SH-SY5Y (cell line): Measurements from ENCODE around the gene POLD2.

Experiments used
- GATA2 ChIP-seq: IDR thresholded peaks from 2 replicates; pipeline ENCODE4 v1.6.1; 2011; ENCODE audit warnings: mild to moderate bottlenecking, low read depth, low read length
- GATA3 ChIP-seq: IDR thresholded peaks from 2 replicates; pipeline ENCODE4 v1.6.1; 2011; ENCODE audit warnings: low read depth, mild to moderate bottlenecking, low read length, moderate library complexity

Gene POLD2

GRCh38 chr7:44123190-44124003 lies at the start of gene POLD2:
TSS of gene POLD2 (minus strand) at chr7:44123548. CDS start at chr7:44122053, 1,495 bp downstream.
- TF ChIP-seq GATA2 (0 out of 2 replicates have a peak, but pooled peaks have one; percentile 6), GATA3 (no peak)

DNA sequence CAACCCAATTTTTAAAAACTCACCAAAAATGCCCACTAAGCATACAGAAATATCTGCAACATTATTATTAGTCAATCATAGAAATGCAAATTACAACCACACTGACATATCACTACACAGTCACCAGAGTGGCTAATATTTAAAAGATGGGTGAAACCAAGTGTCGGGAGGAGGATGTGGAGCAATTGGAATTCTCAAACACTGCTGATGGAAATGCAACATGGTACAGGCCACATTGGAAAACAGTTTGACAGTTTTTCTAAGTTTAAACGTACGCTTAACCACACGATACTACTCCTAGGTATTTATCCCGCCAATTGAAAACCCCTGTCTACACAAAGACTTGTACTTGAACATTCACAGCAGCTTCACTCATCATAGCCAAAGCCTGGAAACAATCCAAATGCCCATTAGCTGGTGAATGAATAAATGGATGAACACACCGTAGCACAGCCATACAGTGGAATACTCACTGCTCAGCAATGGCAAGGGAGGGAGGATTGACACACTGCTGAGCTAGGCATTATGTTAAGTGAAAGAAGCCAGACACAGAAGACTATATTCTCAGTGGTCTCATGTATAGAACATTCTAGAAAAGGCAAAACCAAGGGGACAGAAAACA lies 49.6 kb upstream of the POLD2 start:
- no peak for TF ChIP-seq GATA3
- TF ChIP-seq GATA2, result no peak

DNA sequence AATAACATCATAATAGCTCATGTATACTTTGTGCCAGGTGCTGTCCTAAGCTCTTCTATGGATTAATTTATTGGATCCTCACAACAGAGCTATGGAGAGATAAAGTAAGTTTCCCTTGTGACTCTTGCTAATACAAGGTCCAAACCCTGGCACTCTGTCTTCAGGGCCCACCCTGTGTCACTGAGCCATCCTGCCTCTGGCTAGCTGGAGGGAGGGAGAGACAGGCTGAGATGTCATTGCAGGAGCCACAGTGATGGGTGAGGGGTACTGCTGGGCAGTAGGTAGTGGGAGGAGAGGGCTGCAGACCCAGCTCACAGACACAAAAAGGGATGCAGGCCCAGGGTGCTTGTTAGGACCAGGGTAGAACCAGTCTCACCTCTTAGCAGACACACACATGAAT lies 49.0 kb upstream of the POLD2 start:
- TF ChIP-seq GATA2, result no peak
- no peak for TF ChIP-seq GATA3

GRCh38 chr7:44167920-44168319 lies 44.6 kb upstream of the POLD2 start:
- TF ChIP-seq GATA3, result no peak

- no peak for TF ChIP-seq GATA2
- TF ChIP-seq GATA3, result no peak
These were observed 40.2 kb upstream of the POLD2 start for GRCh38 chr7:44163591-44163990.

DNA sequence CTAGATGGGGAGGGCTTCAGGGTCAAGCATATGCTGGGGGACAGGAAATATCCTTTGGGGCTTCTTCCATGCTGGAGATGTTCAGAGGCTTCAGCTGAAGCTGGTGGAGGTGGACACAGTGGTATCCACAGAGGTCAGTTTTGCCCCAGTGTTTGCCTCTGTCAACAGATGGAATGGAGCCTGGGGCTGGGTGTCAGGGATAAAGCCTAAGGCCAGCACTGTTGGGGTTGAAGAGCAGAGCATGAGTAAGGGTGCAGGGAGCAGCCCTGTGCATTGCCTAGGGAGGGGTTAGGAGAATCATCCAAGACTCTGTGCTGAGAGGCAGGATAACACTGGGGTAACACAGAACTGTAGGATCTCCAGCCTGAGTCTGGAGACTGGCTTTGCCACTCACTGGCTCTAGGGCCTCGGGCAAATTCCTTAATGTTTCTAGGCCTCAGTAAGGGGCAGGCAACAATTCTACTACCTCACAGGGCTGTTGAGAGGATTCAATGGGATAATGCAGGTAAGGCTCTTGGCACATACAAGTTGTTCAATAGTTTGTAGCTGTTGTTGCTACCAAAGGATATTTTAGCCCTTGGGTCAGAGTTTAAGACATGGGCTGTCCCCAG lies 39.5 kb upstream of the POLD2 start:
- TF ChIP-seq GATA2 (no peak), GATA3 (no peak)

GRCh38 chr7:44162179-44162578 lies 38.8 kb upstream of the POLD2 start:
- TF ChIP-seq GATA2 (no peak), GATA3 (no peak)

- TF ChIP-seq GATA3 (no peak), GATA2 (no peak)
These were observed 38.0 kb upstream of the POLD2 start for GRCh38 chr7:44161371-44161770.

- TF ChIP-seq GATA2, result no peak
- no peak for TF ChIP-seq GATA3
These were observed 36.7 kb upstream of the POLD2 start for GRCh38 chr7:44159824-44160630.

DNA sequence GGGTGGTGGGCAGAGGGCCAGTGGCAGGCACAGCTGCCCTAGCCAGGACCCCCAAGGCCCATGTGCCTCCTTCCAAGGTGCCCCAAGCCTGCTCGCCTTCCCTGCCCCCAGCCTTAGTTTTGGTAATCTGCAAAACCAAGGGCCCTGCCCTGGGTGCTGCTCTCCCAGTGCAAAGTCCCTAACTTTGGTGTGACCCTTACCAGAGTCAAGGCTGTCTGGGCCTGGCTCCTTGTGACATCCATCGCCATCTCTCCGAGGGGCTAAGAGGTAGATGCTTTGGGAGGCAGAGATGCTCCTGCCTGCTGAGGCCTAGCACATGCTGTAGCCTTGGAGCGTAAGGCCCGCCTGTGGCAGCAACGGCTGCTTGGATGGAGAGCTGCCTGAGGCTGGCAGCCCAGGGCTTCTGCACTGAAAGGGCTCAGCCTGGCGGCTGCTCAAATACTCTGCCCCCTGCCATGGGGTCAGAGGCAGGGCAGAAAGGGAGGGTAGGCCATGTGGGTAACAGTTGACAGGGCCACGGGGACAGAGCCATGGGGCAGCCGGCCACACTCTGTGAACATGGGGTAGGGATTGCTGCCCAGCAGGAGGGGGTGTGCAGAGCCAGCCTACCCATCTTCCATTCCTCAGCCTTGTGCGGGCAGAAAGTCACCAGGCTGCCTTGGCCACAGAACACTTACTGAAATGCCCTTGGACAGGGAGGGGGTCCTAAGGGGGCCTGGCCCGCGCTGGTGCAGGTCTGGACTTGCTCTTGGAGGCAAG lies 35.7 kb upstream of the POLD2 start:
- TF ChIP-seq GATA2, result no peak
- TF ChIP-seq GATA3, result no peak

DNA sequence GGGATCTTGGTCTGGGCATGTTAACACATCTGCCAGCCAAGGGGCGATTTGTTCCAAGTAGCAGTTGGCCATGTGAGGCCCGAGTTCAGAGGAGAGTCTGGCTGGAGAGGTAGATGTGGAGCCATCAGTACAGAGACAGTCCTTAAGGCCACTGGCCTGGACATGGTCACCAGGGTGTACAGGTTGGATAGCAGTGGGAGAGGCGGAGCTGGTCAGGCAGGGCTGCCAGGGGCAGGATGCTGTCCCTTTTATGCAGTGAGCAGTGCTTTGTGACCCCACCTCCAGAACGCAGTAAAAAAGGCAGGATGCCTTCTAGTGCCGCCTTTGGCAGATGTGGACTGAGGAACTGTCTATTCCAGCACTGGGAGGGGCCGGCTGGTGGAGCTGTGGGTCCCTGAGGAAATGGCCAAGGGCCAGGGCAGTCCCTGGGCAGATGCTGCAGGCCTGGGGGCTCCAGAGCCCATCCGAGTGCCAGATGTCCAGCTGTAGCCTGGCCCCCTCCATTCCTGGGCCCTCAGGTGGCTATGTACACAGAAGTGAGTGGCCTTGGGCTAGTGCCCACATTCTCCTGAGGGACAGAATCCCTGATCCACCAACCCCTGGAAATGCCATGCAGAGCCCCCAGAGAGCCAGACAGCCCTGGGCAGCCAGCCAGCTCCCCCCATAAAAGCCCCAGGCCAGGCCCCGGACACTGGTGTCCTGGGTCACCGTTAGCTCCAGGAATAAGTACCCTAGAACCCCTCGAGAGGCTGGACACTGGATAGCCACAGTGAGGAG lies 34.9 kb upstream of the POLD2 start:
- TF ChIP-seq GATA3, result no peak
- no peak for TF ChIP-seq GATA2

DNA sequence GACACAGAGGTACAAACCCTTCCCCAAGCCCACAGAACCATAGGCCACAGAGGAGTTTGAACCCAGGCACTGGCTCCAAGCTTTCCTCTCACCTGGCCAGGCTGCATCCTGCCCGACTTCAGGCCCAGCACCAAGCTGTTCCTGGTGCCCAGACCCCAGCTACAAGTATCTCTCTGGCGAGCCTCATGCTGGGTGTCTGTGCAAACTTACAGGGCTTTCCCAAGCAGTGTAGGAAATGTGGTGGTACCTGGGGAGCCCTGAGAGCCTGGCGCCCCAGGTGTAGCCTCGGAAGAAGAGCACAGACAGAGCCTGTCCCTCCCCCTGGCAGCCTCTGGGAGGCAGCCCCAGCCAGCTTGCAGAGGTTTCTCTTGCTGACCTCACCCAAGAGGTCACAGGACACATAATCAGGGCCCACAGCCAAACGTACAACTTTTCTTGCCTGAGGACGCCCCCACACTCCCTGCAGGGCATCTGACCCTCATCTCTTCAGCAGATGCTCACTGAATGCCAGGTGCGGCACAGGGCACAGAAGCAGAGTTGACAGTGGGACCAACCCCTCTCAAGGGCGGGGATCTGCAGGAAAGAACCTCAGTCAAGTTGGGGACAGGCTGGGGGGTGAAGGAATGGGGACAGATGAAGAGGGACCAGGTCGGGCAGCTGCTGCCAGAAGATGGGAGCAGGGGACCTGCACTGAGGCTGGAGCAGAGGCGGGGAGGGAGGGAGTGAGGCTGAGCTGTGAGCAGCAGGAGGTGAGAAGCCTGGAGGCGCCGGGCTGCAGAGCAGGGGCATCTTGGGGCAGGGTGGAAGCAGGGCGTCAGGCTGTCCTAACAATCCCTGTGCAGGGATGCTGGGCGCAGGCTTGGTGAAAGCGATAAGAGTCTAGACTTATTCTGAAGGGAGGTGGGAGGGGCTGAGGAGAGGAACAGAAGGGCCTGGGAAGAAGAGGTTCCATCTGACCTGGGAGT lies 34.0 kb upstream of the POLD2 start:
- no peak for TF ChIP-seq GATA2
- no peak for TF ChIP-seq GATA3
